GM18873 (cell line): ENCODE measurements around the gene HOXC6.

Source experiments
- ATAC-seq: cut with Tn5 transposase; IDR thresholded peaks from one replicate; pipeline ENCODE4 v1.9.1; 2021; ENCODE audit warnings: mild to moderate bottlenecking, moderate library complexity, moderate number of reproducible peaks; ENCODE audit not compliant: unreplicated experiment, low FRiP score

Gene HOXC6

DNA sequence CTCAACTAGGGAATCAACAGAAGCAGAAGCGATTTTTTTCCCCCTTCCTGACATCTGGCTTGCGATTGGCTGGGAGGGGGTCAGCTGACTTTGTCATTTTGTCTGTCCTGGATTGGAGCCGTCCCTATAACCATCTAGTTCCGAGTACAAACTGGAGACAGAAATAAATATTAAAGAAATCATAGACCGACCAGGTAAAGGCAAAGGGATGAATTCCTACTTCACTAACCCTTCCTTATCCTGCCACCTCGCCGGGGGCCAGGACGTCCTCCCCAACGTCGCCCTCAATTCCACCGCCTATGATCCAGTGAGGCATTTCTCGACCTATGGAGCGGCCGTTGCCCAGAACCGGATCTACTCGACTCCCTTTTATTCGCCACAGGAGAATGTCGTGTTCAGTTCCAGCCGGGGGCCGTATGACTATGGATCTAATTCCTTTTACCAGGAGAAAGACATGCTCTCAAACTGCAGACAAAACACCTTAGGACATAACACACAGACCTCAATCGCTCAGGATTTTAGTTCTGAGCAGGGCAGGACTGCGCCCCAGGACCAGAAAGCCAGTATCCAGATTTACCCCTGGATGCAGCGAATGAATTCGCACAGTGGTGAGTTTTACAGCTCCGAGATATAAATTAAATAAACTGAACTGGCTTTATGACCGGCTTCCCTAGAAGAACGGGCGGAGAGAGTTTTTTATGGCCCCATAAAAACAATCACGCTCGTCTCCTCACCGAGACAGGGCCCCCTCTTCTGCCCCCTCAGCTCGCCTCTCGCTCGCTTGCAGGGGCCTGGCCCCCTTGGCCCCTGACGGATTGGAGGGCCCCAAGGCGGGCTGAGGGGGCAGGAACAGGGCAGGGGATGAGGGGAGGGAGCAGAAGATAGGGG is at the start of gene HOXC6:
TSS of gene HOXC6 (plus strand) at position 127 of the 888 bp plus-strand sequence. CDS start at position 209, 82 bp downstream.
- ATAC-seq: no peak

DNA sequence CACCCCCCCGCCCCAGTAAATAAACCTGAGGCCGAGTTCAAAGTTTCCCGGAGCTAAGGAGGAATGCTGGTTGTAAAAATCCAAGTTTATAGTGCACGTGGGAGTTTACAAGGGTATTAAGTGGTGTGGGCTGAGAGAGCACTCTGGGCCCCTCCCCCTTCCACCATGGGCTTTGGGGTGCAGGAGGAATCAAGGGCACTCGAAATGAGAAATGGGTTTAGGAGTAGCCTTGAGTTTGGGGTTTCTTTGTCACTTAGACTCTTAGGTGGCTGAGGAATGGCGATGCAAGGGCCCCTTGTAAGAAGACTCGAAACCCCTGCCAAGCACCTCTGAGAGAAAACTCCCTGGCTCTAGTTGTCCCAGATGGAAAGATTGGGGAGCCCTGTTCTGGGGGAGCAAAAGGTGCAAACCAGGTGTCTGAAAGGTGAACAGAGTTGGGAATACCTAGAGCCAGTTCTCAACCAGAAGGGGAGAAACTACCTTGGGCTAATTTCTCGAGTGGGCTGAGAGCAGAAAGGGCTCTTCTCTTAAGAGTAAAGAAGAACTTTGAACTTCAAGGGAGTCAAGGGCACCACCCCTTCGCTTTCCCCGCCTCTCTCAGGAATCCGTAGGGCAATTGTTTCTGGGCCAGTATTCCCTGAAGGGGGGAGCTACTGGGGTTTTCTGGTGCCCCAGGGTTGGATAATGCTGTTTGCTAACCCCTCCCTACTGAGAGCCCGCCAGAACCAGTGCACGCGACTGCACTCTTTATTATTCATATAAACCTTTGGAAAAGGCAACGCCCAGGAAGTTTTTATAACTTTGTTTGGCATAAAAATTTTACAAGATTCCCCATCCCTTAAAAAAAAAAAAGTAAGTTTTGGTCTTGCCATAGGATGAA is 49.5 kb upstream of the HOXC6 start:
- ATAC-seq: no peak

DNA sequence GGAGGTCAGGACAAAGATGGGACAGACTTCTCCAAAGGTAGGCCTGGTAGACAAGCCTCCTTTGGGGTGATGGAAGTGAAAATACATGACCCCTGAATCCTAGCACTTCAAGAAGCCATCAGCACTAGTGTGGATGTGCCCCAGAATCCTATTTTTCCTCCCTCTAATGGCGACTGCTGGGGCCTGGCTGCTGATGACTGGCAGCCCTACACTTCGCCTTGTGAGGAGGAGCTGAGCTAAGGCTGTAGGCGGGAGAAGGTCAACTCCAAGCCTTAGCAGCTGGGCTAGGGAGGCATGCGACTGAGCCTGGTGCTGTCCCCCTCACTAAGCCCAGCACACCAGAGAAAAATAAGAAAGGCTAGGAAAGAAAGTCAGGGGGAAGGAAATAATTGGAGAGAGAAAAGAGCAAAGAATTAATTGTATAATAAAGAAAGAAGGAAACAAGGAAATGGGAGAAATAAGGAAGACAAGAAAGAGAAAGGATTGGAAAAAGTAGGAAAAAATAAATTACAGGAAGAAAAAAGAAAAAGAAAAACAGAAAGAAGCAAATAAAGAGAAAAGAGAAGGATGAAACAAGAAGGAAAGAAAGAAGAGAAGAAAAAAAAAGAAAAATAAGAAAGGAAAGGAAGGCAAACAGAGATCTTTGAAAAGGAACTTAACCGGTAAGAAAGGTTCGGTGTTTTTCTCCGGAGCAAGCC is 48.0 kb upstream of the HOXC6 start:
- ATAC-seq: no peak

DNA sequence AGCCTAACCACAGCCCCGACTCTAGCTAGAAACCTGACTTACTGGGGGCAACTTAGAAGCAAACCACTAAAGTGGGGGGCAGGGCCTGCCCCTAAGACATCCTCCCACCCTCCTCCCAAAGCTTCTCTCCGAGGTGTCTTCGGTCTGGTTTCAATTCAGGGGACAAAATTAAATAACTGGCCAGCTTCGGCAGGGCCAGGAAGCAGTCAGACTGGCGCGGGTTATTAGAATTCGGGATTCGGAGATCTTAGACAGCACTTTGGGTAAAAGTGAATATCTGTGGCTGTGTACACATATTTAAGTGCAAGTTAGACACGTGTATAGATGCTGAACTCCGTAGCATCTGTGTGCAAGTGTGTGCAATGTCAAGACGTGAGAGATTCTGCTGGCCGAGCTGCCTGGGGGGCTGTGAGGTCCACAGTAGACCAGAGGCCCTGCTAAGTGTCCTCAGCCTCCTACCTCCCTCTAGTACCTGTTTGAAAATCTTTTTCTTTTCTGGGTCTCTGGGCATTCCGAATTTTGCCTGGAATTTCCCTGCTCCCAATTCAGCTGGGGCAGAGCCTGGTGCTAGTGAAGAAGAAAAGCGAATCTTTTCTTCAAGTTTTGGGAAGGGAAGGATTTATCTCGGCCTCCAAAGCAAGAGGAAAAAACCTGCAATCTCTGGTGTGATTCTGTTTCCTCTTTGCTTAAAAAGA is 47.3 kb upstream of the HOXC6 start:
- ATAC-seq: no peak

DNA sequence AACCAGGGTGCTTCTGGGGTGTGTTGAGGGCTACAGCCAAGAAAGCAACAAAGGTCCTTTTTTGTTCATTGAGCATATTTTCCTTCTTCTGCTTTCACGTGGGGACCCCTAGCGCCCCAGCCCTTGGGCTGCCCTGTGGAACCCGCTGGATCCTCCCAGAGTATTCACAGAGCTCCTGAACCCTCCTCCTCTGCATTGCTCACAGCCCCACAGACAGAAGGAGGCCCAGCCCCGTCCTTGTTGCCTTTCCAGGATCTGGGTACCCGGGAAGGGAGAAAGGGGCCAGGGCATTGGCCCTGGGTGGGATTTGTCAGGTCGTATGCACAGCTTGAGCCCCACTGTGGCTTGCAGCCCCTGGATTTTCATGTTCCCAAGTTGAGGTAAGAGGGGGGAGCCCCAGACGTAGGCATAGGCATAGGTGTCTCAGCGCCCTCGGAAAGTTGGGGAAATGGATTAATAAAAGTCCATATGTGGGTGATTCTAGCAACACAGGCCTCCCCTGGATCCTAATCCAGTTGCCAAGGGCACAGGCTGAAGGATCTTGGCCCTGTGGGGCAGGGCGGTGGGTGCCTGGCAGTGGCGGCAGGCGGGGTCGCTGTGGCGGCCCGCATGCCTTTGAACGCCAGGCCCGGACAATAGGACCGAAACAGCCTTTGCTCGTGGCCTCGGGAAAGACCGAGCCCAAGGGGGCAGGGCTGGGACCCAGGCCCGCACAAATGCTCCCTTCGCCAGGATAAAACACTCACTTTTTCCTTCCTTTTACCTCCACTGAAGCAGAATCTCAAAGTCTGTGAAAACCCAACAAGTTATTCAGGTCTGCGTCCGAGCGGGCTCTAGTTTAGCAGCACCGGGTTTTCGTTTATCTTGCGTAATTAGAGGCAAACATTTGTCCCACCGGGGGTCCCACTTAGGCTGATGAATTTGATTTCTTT is 46.3 kb upstream of the HOXC6 start:
- ATAC-seq: no peak

DNA sequence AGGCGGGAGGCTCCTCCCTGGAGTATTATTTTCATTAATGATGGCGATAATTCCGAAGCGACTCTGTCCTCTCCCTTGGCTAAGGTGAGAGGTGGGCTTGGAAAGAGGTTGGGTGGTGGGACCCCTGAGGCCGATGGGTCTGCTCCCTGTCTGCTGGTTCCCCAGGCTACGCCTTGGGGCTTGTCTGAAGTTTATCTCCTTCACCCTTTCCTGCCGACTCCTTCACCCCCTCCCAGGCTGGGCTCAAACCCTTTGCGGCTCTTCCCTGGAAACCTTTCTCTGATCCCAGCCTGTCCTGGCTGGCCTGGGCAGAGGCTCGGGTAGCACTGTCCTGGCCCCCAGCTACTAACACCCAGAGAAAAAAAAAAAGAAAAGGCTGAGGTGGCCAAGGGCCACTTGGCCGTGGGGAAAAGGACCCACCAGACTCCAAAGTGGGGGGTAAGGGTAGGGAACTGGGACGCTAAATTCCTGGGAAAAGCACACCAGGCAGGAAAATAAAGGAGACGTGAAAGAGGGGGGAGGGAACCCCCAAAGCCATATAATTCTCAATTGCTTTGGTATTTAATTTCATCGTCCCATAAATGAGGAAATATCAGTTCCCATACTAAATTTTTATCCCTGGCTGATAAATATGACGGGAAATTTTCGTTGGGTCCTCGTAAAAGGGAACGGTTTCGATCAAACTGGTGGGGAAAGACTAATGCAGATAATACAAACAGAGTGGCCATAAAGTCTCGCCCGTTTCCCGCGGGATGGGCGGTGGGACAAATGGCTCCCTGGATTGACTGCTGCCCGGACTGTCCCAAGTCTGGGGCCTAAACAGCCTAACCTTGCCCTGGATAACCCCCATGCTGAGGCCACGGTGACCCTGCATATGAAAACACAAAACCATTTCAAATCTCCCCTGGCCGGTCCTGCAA is 45.3 kb upstream of the HOXC6 start:
- no peak for ATAC-seq

DNA sequence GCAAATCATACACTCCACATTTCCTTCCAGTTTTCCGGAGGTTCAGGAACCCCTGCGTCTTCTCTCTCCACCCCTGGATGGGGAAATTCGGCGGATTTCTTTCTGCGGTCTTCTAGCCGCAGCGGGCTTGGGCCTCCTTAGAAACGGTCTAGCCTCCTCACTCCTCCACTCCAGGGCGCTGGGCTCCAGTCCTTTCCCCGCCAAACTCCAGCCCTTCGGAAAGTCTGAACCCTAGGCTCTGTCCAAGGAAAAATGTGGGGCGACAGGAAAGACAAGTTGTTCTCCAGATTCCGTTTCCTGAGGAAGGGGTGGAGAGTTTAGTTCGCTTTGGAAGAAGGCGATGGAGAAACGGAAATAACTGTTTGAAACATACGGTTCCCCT is 44.7 kb upstream of the HOXC6 start:
- ATAC-seq: no peak

DNA sequence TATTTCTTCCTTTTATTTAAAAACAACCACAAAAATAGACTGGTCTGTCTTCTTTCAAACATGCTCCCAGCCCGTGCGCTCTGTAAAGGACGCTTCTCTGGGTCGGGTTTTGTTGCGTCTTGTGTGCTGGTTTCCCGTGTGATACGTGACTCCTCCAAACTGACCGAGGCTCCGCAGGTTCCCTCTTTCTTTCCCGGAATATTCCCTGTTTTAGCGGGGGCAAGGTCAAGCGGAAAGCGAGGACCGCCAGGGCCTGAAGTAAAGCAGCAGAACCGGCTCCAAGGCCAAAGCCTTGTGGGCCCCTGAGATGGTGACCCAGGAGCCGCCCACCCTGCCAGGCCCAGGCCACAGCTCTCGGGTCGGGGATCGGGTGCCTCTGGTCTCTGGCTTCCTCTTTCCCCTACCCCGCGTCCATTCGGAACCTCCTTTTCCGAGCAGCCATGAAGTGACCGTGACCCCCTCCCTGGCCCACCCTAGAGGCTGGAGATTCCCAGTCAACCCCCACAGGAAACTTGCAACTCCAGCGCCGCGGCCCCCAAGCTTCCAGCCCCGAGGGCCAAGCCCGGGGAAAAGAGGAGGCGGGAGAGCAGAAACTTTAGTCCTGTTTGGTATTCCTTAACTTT is 44.2 kb upstream of the HOXC6 start:
- ATAC-seq: no peak

DNA sequence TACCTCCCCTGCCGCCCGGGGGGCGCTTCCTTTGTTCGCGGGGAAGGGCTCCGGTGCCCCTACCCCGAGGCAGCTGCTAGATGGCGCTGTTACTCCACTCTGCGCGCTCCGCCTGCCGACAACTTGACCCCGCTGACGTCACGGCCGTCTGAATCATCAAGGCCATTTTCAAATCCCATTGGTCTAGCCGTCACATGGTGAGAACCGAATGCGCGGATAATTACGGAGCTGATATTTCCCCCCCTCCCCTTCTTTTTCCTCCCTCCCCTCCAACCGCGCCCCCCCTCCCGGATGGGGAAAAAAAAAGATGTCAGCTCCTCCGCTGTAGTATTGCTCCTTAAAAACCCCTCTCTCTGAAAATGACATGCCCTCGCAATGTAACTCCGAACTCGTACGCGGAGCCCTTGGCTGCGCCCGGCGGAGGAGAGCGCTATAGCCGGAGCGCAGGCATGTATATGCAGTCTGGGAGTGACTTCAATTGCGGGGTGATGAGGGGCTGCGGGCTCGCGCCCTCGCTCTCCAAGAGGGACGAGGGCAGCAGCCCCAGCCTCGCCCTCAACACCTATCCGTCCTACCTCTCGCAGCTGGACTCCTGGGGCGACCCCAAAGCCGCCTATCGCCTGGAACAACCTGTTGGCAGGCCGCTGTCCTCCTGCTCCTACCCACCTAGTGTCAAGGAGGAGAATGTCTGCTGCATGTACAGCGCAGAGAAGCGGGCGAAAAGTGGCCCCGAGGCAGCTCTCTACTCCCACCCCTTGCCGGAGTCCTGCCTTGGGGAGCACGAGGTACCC is 43.1 kb upstream of the HOXC6 start, which contains the start of gene HOXC10:
TSS of gene HOXC10 (plus strand) at position 246 of the 791 bp plus-strand sequence. CDS start at position 360, 114 bp downstream.
- ATAC-seq: no peak

DNA sequence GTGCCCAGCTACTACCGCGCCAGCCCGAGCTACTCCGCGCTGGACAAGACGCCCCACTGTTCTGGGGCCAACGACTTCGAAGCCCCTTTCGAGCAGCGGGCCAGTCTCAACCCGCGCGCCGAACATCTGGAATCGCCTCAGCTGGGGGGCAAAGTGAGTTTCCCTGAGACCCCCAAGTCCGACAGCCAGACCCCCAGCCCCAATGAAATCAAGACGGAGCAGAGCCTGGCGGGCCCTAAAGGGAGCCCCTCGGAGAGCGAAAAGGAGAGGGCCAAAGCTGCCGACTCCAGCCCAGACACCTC is 42.6 kb upstream of the HOXC6 start:
- no peak for ATAC-seq

DNA sequence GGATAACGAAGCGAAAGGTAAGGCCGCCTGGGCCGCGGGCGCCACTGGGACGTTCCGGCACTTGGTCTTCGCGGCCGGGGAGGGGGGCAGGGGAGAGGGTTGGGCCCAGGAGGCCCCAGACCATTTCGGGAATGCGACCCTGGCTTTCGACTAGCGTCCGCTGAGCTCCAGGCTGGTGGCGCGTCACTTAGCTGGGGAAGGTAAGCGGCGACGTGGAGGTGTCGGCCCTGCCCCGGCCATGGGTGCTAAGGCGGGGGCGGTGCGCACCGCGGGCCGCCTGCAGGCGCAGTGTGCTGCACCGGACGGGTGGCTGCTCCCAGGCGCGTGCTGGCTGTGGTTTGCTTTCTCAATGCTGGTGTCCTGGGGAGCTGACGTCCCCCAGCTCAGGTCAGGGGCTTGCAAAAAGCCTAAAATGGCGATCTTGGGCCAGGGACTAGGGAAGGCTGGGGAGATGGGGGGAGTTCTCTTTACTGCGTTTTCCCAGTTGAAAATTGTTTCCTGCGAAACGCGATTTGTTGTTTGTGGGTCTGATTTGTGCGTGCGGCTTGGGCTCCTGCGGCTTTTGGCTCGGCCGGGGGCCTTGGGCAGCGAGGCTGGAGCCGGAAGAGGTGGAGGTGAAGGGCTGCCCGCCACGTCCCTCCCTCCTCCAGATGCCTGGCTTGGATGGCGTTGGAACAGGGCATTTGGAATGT is 42.1 kb upstream of the HOXC6 start:
- no peak for ATAC-seq

DNA sequence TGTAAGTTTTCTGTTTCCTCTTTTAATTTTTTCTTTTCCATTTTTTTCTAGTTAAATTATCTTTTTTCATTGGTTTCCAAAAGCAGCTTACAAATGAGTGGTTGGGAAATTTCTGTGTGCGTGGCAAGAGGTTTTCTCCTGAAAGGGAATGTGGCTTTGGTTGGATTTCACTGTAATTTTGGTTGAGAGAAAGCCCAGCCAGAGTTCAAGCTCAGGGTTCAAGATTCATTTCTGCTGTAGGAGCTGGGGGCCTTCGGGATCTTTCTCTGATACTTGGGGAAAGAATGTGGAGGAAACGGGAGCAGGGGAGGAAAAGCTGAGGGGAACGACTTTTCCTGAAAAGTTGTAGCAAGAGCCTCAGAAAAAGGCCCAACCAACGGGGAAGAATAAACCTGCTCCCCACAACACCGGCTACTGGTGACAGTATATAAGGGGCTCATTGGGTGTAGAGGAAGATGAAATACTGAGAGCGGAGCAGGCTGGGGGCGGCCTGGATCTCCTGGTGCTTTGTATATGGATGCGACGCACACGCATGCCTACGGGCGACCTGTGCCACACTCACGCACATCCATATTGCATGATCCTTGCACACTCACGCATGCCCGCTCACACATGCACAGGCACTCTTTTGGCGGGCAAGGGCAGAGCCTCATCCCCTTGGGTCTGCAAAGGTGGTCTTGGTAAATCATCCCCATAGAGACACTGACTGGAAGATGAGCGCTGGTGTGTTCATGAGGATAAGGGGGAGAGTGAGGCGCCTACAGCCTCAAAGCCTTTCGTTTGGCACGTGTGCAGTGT is 41.4 kb upstream of the HOXC6 start:
- ATAC-seq: no peak

DNA sequence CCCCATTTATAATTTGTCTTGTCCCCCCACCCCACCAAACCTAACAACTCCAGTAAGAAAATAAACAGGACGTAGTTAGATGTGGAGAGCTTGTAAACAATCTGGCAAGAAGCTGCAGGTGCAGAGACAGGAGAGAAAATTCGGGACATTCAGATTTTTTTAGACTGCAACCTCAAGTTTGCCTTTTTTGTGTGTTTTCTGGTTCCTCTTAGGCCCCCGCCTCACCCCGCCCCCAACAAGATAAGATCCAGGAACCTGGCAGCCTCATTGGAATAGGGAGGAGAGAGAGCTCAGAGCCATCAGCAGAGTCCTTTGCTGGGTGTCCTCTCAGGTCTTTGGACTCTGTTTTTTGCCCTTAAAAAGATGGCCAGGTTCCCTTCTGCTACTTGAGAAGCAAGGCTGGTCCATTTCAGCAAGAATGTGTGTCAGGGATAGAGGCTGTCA is 40.4 kb upstream of the HOXC6 start:
- ATAC-seq: no peak

DNA sequence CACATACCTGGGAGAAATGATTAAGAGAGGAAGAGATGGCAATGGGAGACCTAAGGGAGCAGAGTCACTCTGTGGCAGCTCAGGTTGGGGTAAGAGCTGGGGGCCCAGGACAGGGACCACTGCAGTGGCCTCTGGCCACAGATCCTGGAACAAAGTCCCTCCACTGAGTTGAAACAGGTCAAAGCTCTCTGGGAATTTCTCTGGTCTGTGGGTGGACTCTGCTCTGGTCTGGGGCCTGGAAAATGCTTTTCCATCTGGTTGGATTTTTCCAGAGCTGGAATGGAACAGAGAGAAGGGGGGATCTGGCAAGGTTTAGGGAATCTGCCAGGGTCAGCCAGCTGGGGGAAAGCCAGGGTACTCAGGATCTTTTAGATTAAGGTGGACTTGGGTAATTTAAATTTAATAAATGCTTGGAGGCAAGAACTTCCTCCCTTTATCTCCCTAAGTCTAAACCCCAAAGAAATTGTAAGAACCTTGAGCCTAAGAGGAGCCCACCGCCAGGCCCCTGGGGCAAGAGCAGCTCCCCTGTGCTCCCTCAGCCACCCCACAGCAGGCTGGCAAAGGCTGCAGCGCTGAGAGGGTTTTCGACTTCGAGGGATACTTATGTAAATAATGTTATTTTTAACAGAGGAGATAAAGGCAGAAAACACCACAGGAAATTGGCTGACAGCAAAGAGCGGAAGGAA is 39.6 kb upstream of the HOXC6 start:
- ATAC-seq: no peak
